ENCODE results near the gene SSTR3. TPM values are rescaled to one million over a fixed set of nuclear protein-coding genes. Genes with fewer than 3 reads are reported as not detected.

SSTR3 gene
- total and polyA plus RNA-seq, 4 donors, result not detected

GRCh38 chr22:37155971-37156370, 56.3 kb downstream of the SSTR3 start:
- Histone ChIP-seq H3K27ac (ENCODE audit: low read depth in 1 of 2, low read length in 2 of 2) (no peak overlapping the region), H3K36me3 (ENCODE audit: control insufficient read depth in 1 of 2, insufficient read depth in 2 of 2, low read length in 1 of 2) (no peaks in the 10 kb centered on the region), H3K4me3 (ENCODE audit: low read length in 2 of 2) (no peak overlapping the region), H3K9me3 (ENCODE audit: control insufficient read depth, low read length) (peaks cover 3% of the 10 kb centered on the region), H3K27me3 (ENCODE audit: control insufficient read depth in 1 of 2, insufficient read depth in 2 of 2, low read length in 1 of 2) (no peaks in the 10 kb centered on the region), H3K4me1 (ENCODE audit: control insufficient read depth in 1 of 2, insufficient read depth in 2 of 2, low read length in 2 of 2) (no peaks in the 10 kb centered on the region)
- ATAC-seq (ENCODE audit: low FRiP score) (no peak), DNase-seq (no peak)
- WGBS, 2 donors, result 93% methylated on average over 8 of the region's 8 CpGs
- intact Hi-C loops (cut with DNase I), result no loop called here

- Histone ChIP-seq H3K27ac (ENCODE audit: low read depth in 1 of 2, low read length in 2 of 2) (no peak overlapping the region), H3K9me3 (ENCODE audit: control insufficient read depth, low read length) (peaks cover 3% of the 10 kb centered on the region), H3K27me3 (ENCODE audit: control insufficient read depth in 1 of 2, insufficient read depth in 2 of 2, low read length in 1 of 2) (no peaks in the 10 kb centered on the region), H3K4me1 (ENCODE audit: control insufficient read depth in 1 of 2, insufficient read depth in 2 of 2, low read length in 2 of 2) (no peaks in the 10 kb centered on the region), H3K36me3 (ENCODE audit: control insufficient read depth in 1 of 2, insufficient read depth in 2 of 2, low read length in 1 of 2) (no peaks in the 10 kb centered on the region), H3K4me3 (ENCODE audit: low read length in 2 of 2) (no peak overlapping the region)
- DNase-seq (no peak), ATAC-seq (ENCODE audit: low FRiP score) (no peak)
- intact Hi-C loops (cut with DNase I), result no loop called here
- 81 to 89% methylated on average over 7 of the region's 7 CpGs for WGBS, 2 donors
Measured at GRCh38 chr22:37154925-37155712, 57.2 kb downstream of the SSTR3 start.

Other genes starting within 250 kb of the SSTR3 start
- gene TST, start 193.0 kb downstream of the SSTR3 start, total RNA-seq, result 1 to 10 TPM; 9.7 to 10.0 TPM
- 10 to 100 TPM; 26.8 to 61.7 TPM for gene TST, start 193.0 kb downstream of the SSTR3 start, polyA plus RNA-seq
- 10 to 100 TPM; 30.8 to 38.6 TPM for gene MPST, start 192.7 kb downstream of the SSTR3 start, total RNA-seq
- 100 to 1,000 TPM in 1 of 2 donors, 10 to 100 TPM in 1; 55.1 to 102 TPM for gene MPST, start 192.7 kb downstream of the SSTR3 start, polyA plus RNA-seq
- 10 to 100 TPM; 21.0 to 27.5 TPM for gene KCTD17, start 160.7 kb downstream of the SSTR3 start, total RNA-seq
- gene KCTD17, start 160.7 kb downstream of the SSTR3 start, polyA plus RNA-seq, result 10 to 100 TPM; 15.2 to 20.5 TPM
- gene TMPRSS6, start 102.8 kb downstream of the SSTR3 start, total RNA-seq, result not detected
- not detected for gene TMPRSS6, start 102.8 kb downstream of the SSTR3 start, polyA plus RNA-seq
- gene IL2RB, start 62.6 kb downstream of the SSTR3 start, total RNA-seq, result 1 to 10 TPM; 2.0 to 4.5 TPM
- 1 to 10 TPM in 1 of 2 donors, under 1 TPM in 1; 0.23 to 1.3 TPM for gene IL2RB, start 62.6 kb downstream of the SSTR3 start, polyA plus RNA-seq
- gene C1QTNF6, start 24.2 kb downstream of the SSTR3 start, total RNA-seq, result 1 to 10 TPM; 2.4 to 7.0 TPM
- 10 to 100 TPM in 1 of 2 donors, 1 to 10 TPM in 1; 3.1 to 11.9 TPM for gene C1QTNF6, start 24.2 kb downstream of the SSTR3 start, polyA plus RNA-seq
- 10 to 100 TPM; 16.8 to 19.8 TPM for gene RAC2, start 31.8 kb upstream of the SSTR3 start, total RNA-seq
- 10 to 100 TPM in 1 of 2 donors, 1 to 10 TPM in 1; 3.6 to 14.5 TPM for gene RAC2, start 31.8 kb upstream of the SSTR3 start, polyA plus RNA-seq
- gene CYTH4, start 70.0 kb upstream of the SSTR3 start, total RNA-seq, result 10 to 100 TPM; 28.2 to 68.7 TPM
- gene CYTH4, start 70.0 kb upstream of the SSTR3 start, polyA plus RNA-seq, result 10 to 100 TPM in 1 of 2 donors, 1 to 10 TPM in 1; 4.5 to 15.9 TPM
- under 1 TPM; 0.06 to 0.24 TPM for gene ELFN2, start 215.0 kb upstream of the SSTR3 start, total RNA-seq
- gene ELFN2, start 215.0 kb upstream of the SSTR3 start, polyA plus RNA-seq, result not detected